Neural cell (in vitro differentiated cells): ENCODE results near the gene XKR3.
"Not testable (repeated sequence)": the region's sequence is repeated elsewhere in the genome, so short reads cannot be mapped to it uniquely, and the experiment has no call there.

Experiments
- CTCF ChIP-seq: fragments of 450-650 bp; IDR thresholded peaks from 2 replicates; pipeline ENCODE4 v1.5.1; 2014; ENCODE audit warnings: antibody characterized with exemption, mild to moderate bottlenecking, moderate library complexity; ENCODE audit not compliant: poor library complexity, severe bottlenecking
- EP300 ChIP-seq: fragments of 450-650 bp; conservative IDR thresholded peaks from 2 replicates; pipeline ENCODE4 v1.6.1; 2014; ENCODE audit warnings: antibody characterized with exemption, mild to moderate bottlenecking, moderate library complexity; ENCODE audit not compliant: poor library complexity, severe bottlenecking
- EZH2 ChIP-seq: fragments of 200-600, 300-800 bp; shearing (Covaris generic), sonication (generic); IDR thresholded peaks from 2 replicates; pipeline ENCODE4 v1.6.1; 2014; ENCODE audit warnings: antibody characterized with exemption, low read length, borderline replicate concordance, mild to moderate bottlenecking; ENCODE audit not compliant: insufficient read depth, poor library complexity, severe bottlenecking
- POLR2AphosphoS5 ChIP-seq: IDR thresholded peaks from 2 replicates; pipeline ENCODE4 v1.6.1; 2012
- RAD21 ChIP-seq: fragments of 450-650 bp; conservative IDR thresholded peaks from 2 replicates; pipeline ENCODE4 v1.6.1; 2014; ENCODE audit warnings: antibody characterized with exemption, mild to moderate bottlenecking, moderate library complexity
- REST ChIP-seq: IDR thresholded peaks from 2 replicates; pipeline ENCODE4 v1.6.1; 2012; ENCODE audit warnings: borderline replicate concordance
- SMC3 ChIP-seq: fragments of 450-650 bp; conservative IDR thresholded peaks from 2 replicates; pipeline ENCODE4 v1.6.1; 2014; ENCODE audit warnings: antibody characterized with exemption, mild to moderate bottlenecking, moderate library complexity; ENCODE audit not compliant: poor library complexity
- TAF1 ChIP-seq: IDR thresholded peaks from 2 replicates; pipeline ENCODE4 v1.6.1; 2012; ENCODE audit warnings: low read depth

- TF ChIP-seq CTCF, EP300, POLR2AphosphoS5, RAD21, SMC3, TAF1, EZH2, REST: not testable (repeated sequence)
Measured at GRCh38 chr22:16767927-16768326, 57.3 kb downstream of the XKR3 start.
